Measurements from ENCODE around the gene TAAR6. TPM values are rescaled to one million over a fixed set of nuclear protein-coding genes. Genes with fewer than 3 reads are reported as not detected.
"Not testable (repeated sequence)": the region's sequence is repeated elsewhere in the genome, so short reads cannot be mapped to it uniquely, and the experiment has no call there.

TAAR6 gene
- total and polyA plus RNA-seq, 10 donors = not detected

- WGBS, 5 donors = 47 to 70% (median 64%) methylated on average over 3 of the region's 3 CpGs
- intact Hi-C loops (cut with DNase I; ENCODE audit: low total_unique reads) = no loop called here
- H3K27me3 ChIP-seq (replicated peaks in 1 of 7) = peaks cover 0 to 13% (median 0%) of the 10 kb centered on the region in 7 donors
- no peaks in the 10 kb centered on the region for H3K36me3 ChIP-seq
- H3K27ac ChIP-seq = no peak overlapping the region
- peak in 3 of 11 experiments; percentile 12 to 22 (median 22) for TF ChIP-seq CTCF (IDR thresholded peaks at IDR 0.05 in 8 of 11, conservative IDR thresholded peaks at IDR 0.05 in 3 of 11)
- TF ChIP-seq POLR2A (IDR thresholded peaks at IDR 0.05) = no peak
- no peak for TF ChIP-seq POLR2AphosphoS5 (IDR thresholded peaks at IDR 0.05)
- DNase-seq = no peak
- H3K4me1 ChIP-seq = no peaks in the 10 kb centered on the region
- no peak overlapping the region for H3K4me3 ChIP-seq
- H3K9me3 ChIP-seq = no peaks in the 10 kb centered on the region
Measured at GRCh38 chr6:132598473-132598872, 28.4 kb downstream of the TAAR6 start.

GRCh38 chr6:132600900-132601299 is 30.8 kb downstream of the TAAR6 start:
- intact Hi-C loops (cut with DNase I; ENCODE audit: low total_unique reads) = not testable (repeated sequence)

GRCh38 chr6:132604635-132605152 is 34.6 kb downstream of the TAAR6 start:
- Histone ChIP-seq H3K36me3 (no peaks in the 10 kb centered on the region), H3K9me3 (no peaks in the 10 kb centered on the region), H3K27me3 (replicated peaks in 1 of 7) (no peaks in the 10 kb centered on the region), H3K4me3 (no peak overlapping the region), H3K4me1 (no peaks in the 10 kb centered on the region), H3K27ac (no peak overlapping the region)
- no peak for DNase-seq
- WGBS, 5 donors = 74 to 83% (median 77%) methylated on average over 8 of the region's 8 CpGs
- intact Hi-C loops (cut with DNase I; ENCODE audit: low total_unique reads) = no loop called here
- TF ChIP-seq CTCF (IDR thresholded peaks at IDR 0.05 in 8 of 11, conservative IDR thresholded peaks at IDR 0.05 in 3 of 11) (no peak), POLR2AphosphoS5 (IDR thresholded peaks at IDR 0.05) (no peak)

More at GRCh38 chr6:132600900-132601299, 30.8 kb downstream of the TAAR6 start:
- not testable (repeated sequence) for H3K4me3 ChIP-seq, H3K4me1 ChIP-seq, H3K9me3 ChIP-seq, H3K36me3 ChIP-seq, DNase-seq, H3K27ac ChIP-seq
- H3K27me3 ChIP-seq (replicated peaks in 1 of 7) = peaks cover 0 to 13% (median 0%) of the 10 kb centered on the region in 7 donors

GRCh38 chr6:132607544-132608233 is 37.6 kb downstream of the TAAR6 start:
- H3K27me3 ChIP-seq (replicated peaks in 1 of 7) = no peaks in the 10 kb centered on the region
- no peak overlapping the region for H3K27ac ChIP-seq
- H3K36me3 ChIP-seq = no peaks in the 10 kb centered on the region
- 80 to 91% (median 83%) methylated on average over 5 of the region's 5 CpGs for WGBS, 5 donors
- H3K4me1 ChIP-seq = peaks cover 0 to 4% (median 0%) of the 10 kb centered on the region in 6 donors
- DNase-seq = no peak
- H3K4me3 ChIP-seq = no peak overlapping the region
- no peaks in the 10 kb centered on the region for H3K9me3 ChIP-seq
- intact Hi-C loops (cut with DNase I; ENCODE audit: low total_unique reads) = no loop called here
- TF ChIP-seq POLR2A (IDR thresholded peaks at IDR 0.05) (no peak), CTCF (IDR thresholded peaks at IDR 0.05 in 8 of 11, conservative IDR thresholded peaks at IDR 0.05 in 3 of 11) (no peak), POLR2AphosphoS5 (IDR thresholded peaks at IDR 0.05) (no peak)
